K562 (cell line): ENCODE measurements around the gene N4BP2. TPM values are rescaled to one million over a fixed set of nuclear protein-coding genes. Genes with fewer than 3 reads are reported as not detected.
A peak's percentile ranks its signal among the peaks of the same experiment; 100 is the strongest.

ENCODE experiments used
- ATAC-seq: fragments of 200-7000 bp; cut with Tn5 transposase; 3 replicates; pipeline ENCODE4 v1.9.1; 2020; ENCODE audit warnings: moderate library complexity
- BruUV-seq: library from RNA; stranded (reverse); fragments of 400-500 nt; replicated peaks from 2 replicates; lab custom pipeline; 2021; lab: Mats Ljungman, UMichigan
- CTCF ChIA-PET: fragments of 300-600 bp; formaldehyde crosslinking; extraction: SDS; loops from one replicate; lab custom pipeline; 2021; ENCODE audit warnings: low intra/inter-chr PET ratio; lab: Yijun Ruan, JAX
- POLR2A ChIA-PET: fragments of 300-600, 350-650 bp; sonication (Branson Sonifier 250); formaldehyde crosslinking; extraction: SDS; loops from one replicate; lab custom pipeline; 2021; ENCODE audit warnings: antibody characterized with exemption, inconsistent platforms; lab: Yijun Ruan, JAX
- DNase-seq, 4 experiments: peaks; one replicate each; pipeline versions ENCODE4 v3.0.0 to v3.0.0-alpha.2; 2011 to 2018; ENCODE audit warnings: low spot score in 3 of 4, mixed read lengths in 3 of 4; ENCODE audit errors: extremely low read depth in 1 of 4
- FAIRE-seq: peaks from 2 replicates; lab custom pipeline; 2011; peaks lifted over from hg19 to GRCh38; lab: Jason Lieb, UNC
- H2AFZ ChIP-seq: 2 replicates; pipeline ENCODE4 v1.6.0; 2011; ENCODE audit warnings: low read depth, low read length, control low read depth, inconsistent platforms
- H3K27ac ChIP-seq: fragments of 200-600 bp; 3 replicates; pipeline ENCODE4 v1.8.0; 2011; ENCODE audit warnings: low read depth, mild to moderate bottlenecking, control low read depth, inconsistent platforms, low read length, moderate library complexity, mixed read lengths; ENCODE audit errors: extremely low read depth
- H3K27me3 ChIP-seq, 2 experiments: fragments of 300-600 bp in 1 of 2; 2 replicates in 1 of 2; 3 replicates in 1 of 2; pipeline versions ENCODE4 v1.6.0 to v1.8.0; 2011; ENCODE audit warnings: inconsistent platforms in 2 of 2, low read length in 2 of 2, mild to moderate bottlenecking in 1 of 2, mixed read lengths in 1 of 2, moderate library complexity in 1 of 2; ENCODE audit not compliant: control insufficient read depth in 2 of 2, insufficient read depth in 2 of 2
- H3K36me3 ChIP-seq: fragments of 300-600 bp; 3 replicates; pipeline ENCODE4 v1.8.0; 2011; ENCODE audit warnings: mild to moderate bottlenecking, low read length, inconsistent platforms; ENCODE audit not compliant: control insufficient read depth, insufficient read depth
- H3K4me1 ChIP-seq, 2 experiments: fragments of 200-600 bp in 1 of 2; replicated peaks in 1 of 2; 2 replicates in 1 of 2; 3 replicates in 1 of 2; pipeline versions ENCODE4 v1.5.1 to v1.8.0; 2011; ENCODE audit warnings: inconsistent platforms in 2 of 2, low read length in 2 of 2, mild to moderate bottlenecking in 1 of 2, mixed read lengths in 1 of 2, moderate library complexity in 1 of 2; ENCODE audit not compliant: control insufficient read depth in 2 of 2, insufficient read depth in 2 of 2
- H3K4me2 ChIP-seq: 2 replicates; pipeline ENCODE4 v1.6.1; 2011; ENCODE audit warnings: low read length, control low read depth, inconsistent platforms, mixed read lengths; ENCODE audit not compliant: insufficient read depth
- H3K4me3 ChIP-seq: fragments of 200-600 bp; sonication (generic), shearing (Covaris generic); 2 replicates; pipeline ENCODE4 v1.5.1; 2016; ENCODE audit warnings: control low read depth, inconsistent platforms
- H3K79me2 ChIP-seq: fragments of 200-600 bp; 3 replicates; pipeline ENCODE4 v1.8.0; 2011; ENCODE audit warnings: low read length, inconsistent platforms; ENCODE audit not compliant: control insufficient read depth, insufficient read depth
- H3K9ac ChIP-seq, 2 experiments: 2 replicates each; pipeline versions ENCODE4 v1.6.0 to v1.6.1; 2011; ENCODE audit warnings: low read depth in 2 of 2, low read length in 2 of 2, control low read depth in 1 of 2, inconsistent platforms in 1 of 2, mild to moderate bottlenecking in 1 of 2, mixed read lengths in 1 of 2; ENCODE audit not compliant: insufficient read depth in 1 of 2
- H3K9me1 ChIP-seq: one replicate; pipeline ENCODE4 v1.6.0; 2011; ENCODE audit warnings: inconsistent platforms, mild to moderate bottlenecking, low read length, moderate library complexity; ENCODE audit not compliant: control insufficient read depth, insufficient read depth
- H3K9me3 ChIP-seq: replicated peaks from 2 replicates; pipeline ENCODE4 v1.5.1; 2011; ENCODE audit warnings: low read depth, low read length, inconsistent platforms; ENCODE audit not compliant: control insufficient read depth, insufficient read depth
- H4K20me1 ChIP-seq: replicated peaks from 2 replicates; pipeline ENCODE4 v1.6.1; 2011; ENCODE audit warnings: low read length, inconsistent platforms, mixed read lengths; ENCODE audit not compliant: control insufficient read depth, insufficient read depth
- ARNT ChIP-seq, 2 experiments: fragments of 450-650 bp; IDR thresholded peaks; 2 replicates each; pipeline ENCODE4 v1.6.1; 2016; ENCODE audit warnings: mild to moderate bottlenecking in 1 of 2
- CC2D1A ChIP-seq: fragments of 450-650 bp; IDR thresholded peaks from 2 replicates; pipeline ENCODE4 v1.6.1; 2017; ENCODE audit warnings: mild to moderate bottlenecking
- CREB1 ChIP-seq, 2 experiments: sonication (generic) in 1 of 2; formaldehyde crosslinking in 1 of 2; IDR thresholded peaks; 2 replicates each; pipeline versions ENCODE4 v1.6.1 to v1.8.0; 2012 to 2022; ENCODE audit warnings: inconsistent platforms in 1 of 2, mild to moderate bottlenecking in 1 of 2, missing genetic modification reagents in 1 of 2, moderate library complexity in 1 of 2
- DACH1 ChIP-seq: fragments of 450-650 bp; IDR thresholded peaks from 2 replicates; pipeline ENCODE4 v1.6.1; 2018; ENCODE audit not compliant: partially characterized antibody
- ESRRB ChIP-seq: fragments of 250-450 bp; sonication (Bioruptor Pico); IDR thresholded peaks from 2 replicates; pipeline ENCODE4 v1.5.0; 2020; ENCODE audit warnings: mild to moderate bottlenecking, moderate library complexity, borderline replicate concordance
- GATA2 ChIP-seq: sonication (generic); formaldehyde crosslinking; IDR thresholded peaks from 2 replicates; pipeline ENCODE4 v1.4.0; 2020; ENCODE audit warnings: mild to moderate bottlenecking, missing genetic modification reagents
- HDGF ChIP-seq: fragments of 450-650 bp; IDR thresholded peaks from 2 replicates; pipeline ENCODE4 v1.6.1; 2016
- ILK ChIP-seq: fragments of 450-650 bp; IDR thresholded peaks from 2 replicates; pipeline ENCODE4 v1.6.1; 2016; ENCODE audit warnings: missing genetic modification characterization, low read depth, mild to moderate bottlenecking, missing compliant biosample characterization, moderate library complexity, borderline replicate concordance
- JUNB ChIP-seq: fragments of 450-650 bp; formaldehyde crosslinking; conservative IDR thresholded peaks from 2 replicates; pipeline ENCODE4 v1.4.0; 2020; ENCODE audit warnings: mild to moderate bottlenecking
- JUND ChIP-seq, 2 experiments: IDR thresholded peaks; 2 replicates in 1 of 2; 3 replicates in 1 of 2; pipeline ENCODE4 v1.6.1; 2011; ENCODE audit warnings: borderline replicate concordance in 2 of 2, low read depth in 2 of 2, low read length in 2 of 2, improper control_type of control experiment in 1 of 2, missing biosample characterization in 1 of 2, missing genetic modification characterization in 1 of 2, missing genetic modification reagents in 1 of 2
- KAT2B ChIP-seq: IDR thresholded peaks from one replicate; pipeline ENCODE4 v1.6.1; 2012; ENCODE audit warnings: low read depth, mild to moderate bottlenecking, control low read depth, inconsistent platforms, low read length, moderate library complexity
- LEF1 ChIP-seq: fragments of 450-650 bp; IDR thresholded peaks from 2 replicates; pipeline ENCODE4 v1.6.1; 2016; ENCODE audit warnings: mild to moderate bottlenecking
- MECOM ChIP-seq: fragments of 250-450 bp; sonication (Bioruptor Pico); IDR thresholded peaks from 2 replicates; pipeline ENCODE4 v1.8.0; 2022; ENCODE audit warnings: inconsistent platforms
- MTA2 ChIP-seq: fragments of 450-650 bp; IDR thresholded peaks from 2 replicates; pipeline ENCODE4 v1.6.1; 2016; ENCODE audit warnings: low read depth
- RBM17 ChIP-seq: fragments of 200-400 bp; formaldehyde crosslinking; IDR thresholded peaks from 2 replicates; pipeline ENCODE4 v1.6.1; 2017; ENCODE audit warnings: low read depth, mild to moderate bottlenecking, low read length, borderline replicate concordance
- YY1 ChIP-seq, 3 experiments: IDR thresholded peaks; 2 replicates each; pipeline ENCODE4 v1.6.1; 2011; ENCODE audit warnings: low read length in 2 of 3, mild to moderate bottlenecking in 2 of 3, moderate library complexity in 2 of 3, borderline replicate concordance in 1 of 3, control low read depth in 1 of 3, low read depth in 1 of 3; ENCODE audit not compliant: insufficient read depth in 3 of 3, insufficient replicate concordance in 2 of 3, control insufficient read depth in 1 of 3, insufficient read length in 1 of 3; ENCODE audit errors: extremely low read depth in 1 of 3
- ZNF444 ChIP-seq: fragments of 250-450 bp; sonication (Bioruptor Pico); IDR thresholded peaks from 2 replicates; pipeline ENCODE4 v1.4.0; 2020; ENCODE audit warnings: mild to moderate bottlenecking, moderate library complexity
- ZNF695 ChIP-seq: fragments of 450-650 bp; formaldehyde crosslinking; IDR thresholded peaks from 2 replicates; pipeline ENCODE4 v1.4.0; 2020; ENCODE audit warnings: mild to moderate bottlenecking, moderate library complexity
- WGBS: fragments of 100-300 bp; shearing (Covaris generic); methylation state at CpG from one replicate; pipeline ENCODE4 v1.1.6; 2016; ENCODE audit warnings: low coverage, mixed read lengths; ENCODE audit not compliant: insufficient coverage; ENCODE audit errors: missing lambda C conversion rate; 5-methylcytosine and 5-hydroxymethylcytosine counted together
- in situ Hi-C: fragments of 300-500 bp; cut with MboI; formaldehyde crosslinking; loops from 4 replicates; pipeline ENCODE4 v1.15.0; 2018; ENCODE audit warnings: inconsistent platforms, mixed read lengths
- intact Hi-C: fragments of 100-400 bp; cut with micrococcal nuclease; formaldehyde crosslinking; loops from 2 replicates; pipeline ENCODE4 v1.14.2; 2022
- polyA plus RNA-seq, 8 experiments: library from polyadenylated mRNA; depleted of rRNA in 4 of 8; stranded (reverse) in 5 of 8; unstranded in 3 of 8; fragments of >200 nt; fragmentation: Nextera tagmentation in 2 of 8; fragmentation: Illumina TruSeq in 1 of 8; extraction: Ambion mirVana in 2 of 8; extraction: Trizol in 1 of 8; gene quantifications; 2 replicates each; pipeline versions ENCODE4 v1.2.1 to v1.2.3, GENCODE V29; 2011 to 2014; ENCODE audit warnings: inconsistent platforms in 1 of 8, missing spikeins in 1 of 8
- total RNA-seq, 7 experiments: library from RNA; depleted of rRNA in 6 of 7; stranded (reverse); fragments of >200 nt in 6 of 7; fragmentation: Illumina TruSeq in 2 of 7; extraction: Trizol in 2 of 7; gene quantifications; 2 replicates each; pipeline versions ENCODE4 v1.2.1 to v1.2.3, GENCODE V29; 2011 to 2021; ENCODE audit warnings: low replicate concordance in 1 of 7
- TF ChIP-seq, protein P1 (sequence below): sonication (generic); formaldehyde crosslinking; IDR thresholded peaks from 2 replicates; pipeline ENCODE4 v1.8.0; 2022; ENCODE audit warnings: missing genetic modification reagents, mild to moderate bottlenecking, borderline replicate concordance
- TF ChIP-seq, protein P2 (sequence below), 2 experiments: fragments of 450-650 bp; conservative IDR thresholded peaks; 2 replicates each; pipeline ENCODE4 v1.6.1; 2017; ENCODE audit warnings: mild to moderate bottlenecking in 2 of 2, moderate library complexity in 2 of 2

N4BP2 gene
- total and polyA plus RNA-seq, 9 of the 15 experiments (the other 6 are each of a cell fraction or from before 2014, with no cell fraction given): 2.7 to 12.6 (median 7.6) TPM

DNA sequence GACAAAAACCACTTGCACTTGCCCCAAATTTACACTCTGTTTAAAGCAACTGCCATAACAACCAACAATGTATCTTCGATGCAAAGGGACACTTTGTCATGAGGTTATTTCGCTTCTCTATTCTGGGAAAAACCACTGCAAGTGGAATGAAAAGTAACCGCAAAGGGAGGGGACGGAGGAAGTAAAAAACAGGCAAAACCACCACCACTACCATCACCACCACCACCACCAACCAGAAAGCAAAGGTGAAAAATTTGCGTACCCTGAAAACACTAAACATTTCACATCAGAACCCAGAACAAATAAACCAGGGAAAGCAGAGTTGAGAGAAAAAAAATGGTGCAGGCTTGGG, 1.2 kb upstream of the N4BP2 start:
- H3K9me1 ChIP-seq: no peaks in the 10 kb centered on the region
- intact Hi-C loops (loop anchor here (1.0 to 10.0 kb wide), 5 partner anchors 67 to 459 kb away; partner anchors contain the start of gene PDS5A), in situ Hi-C loops (no loop called here)
- peak overlapping the region; percentile 84 for H3K4me2 ChIP-seq
- peak overlapping the region; percentile 83 for H2AFZ ChIP-seq
- peak overlapping the region; percentile 96 to 98 for H3K9ac ChIP-seq
- peaks cover 12 to 28% of the 10 kb centered on the region in 2 experiments for H3K4me1 ChIP-seq
- POLR2A ChIA-PET: interaction anchor here (0.6 to 1.9 kb wide), 14 partner anchors 11 to 586 kb away, joined by 3 to 8 read pairs (median 4); no protein-coding TSS in a partner anchor
- ATAC-seq (no peak), FAIRE-seq (peak; percentile 70), DNase-seq (peak in 2 of 4 experiments; percentile 46 to 74)
- H3K36me3 ChIP-seq: no peaks in the 10 kb centered on the region
- CTCF ChIA-PET: interaction anchor here (1.5 kb wide), 1 partner anchor 254 kb away, joined by 7 read pairs; no protein-coding TSS in a partner anchor
- H3K9me3 ChIP-seq: no peaks in the 10 kb centered on the region
- H3K27me3 ChIP-seq: no peaks in the 10 kb centered on the region
- peaks cover 33% of the 10 kb centered on the region for H3K79me2 ChIP-seq
- H3K27ac ChIP-seq: peak overlapping the region; percentile 98
- H3K4me3 ChIP-seq: peak overlapping the region; percentile 63
- BruUV-seq: TSS peak; percentile 63
- WGBS: 0% methylated on average over 5 of the region's 5 CpGs
- peaks cover 3% of the 10 kb centered on the region; the same call in 1 of the 2 replicates for H4K20me1 ChIP-seq
- no peak for TF ChIP-seq HDGF
- TF ChIP-seq ILK (tag): no peak
- peak; percentile 62; the same call in 1 of the 2 replicates for TF ChIP-seq CC2D1A
- peak; percentile 22 to 76; a peak in 1 of 4 replicates for TF ChIP-seq ARNT (IDR thresholded peaks at IDR 0.05)
- TF ChIP-seq JUNB (CRISPR knock-in tag): no peak
- TF ChIP-seq MTA2: peak; percentile 48; the same call in 1 of the 2 replicates
- TF ChIP-seq LEF1: peak; percentile 65; the same call in 1 of the 2 replicates
- no peak for TF ChIP-seq CREB1 (IDR thresholded peaks at IDR 0.05)
- TF ChIP-seq CREB1 (CRISPR knock-in tag; IDR thresholded peaks at IDR 0.05): no peak
- no peak for TF ChIP-seq YY1 (IDR thresholded peaks at IDR 0.05; ENCODE audit: borderline replicate concordance in 1 of 3, control insufficient read depth in 1 of 3, extremely low read depth in 1 of 3, insufficient read depth in 3 of 3, insufficient read length in 1 of 3, insufficient replicate concordance in 2 of 3, low read depth in 1 of 3, low read length in 2 of 3)
- TF ChIP-seq RBM17: no peak
- TF ChIP-seq, protein P1, sequence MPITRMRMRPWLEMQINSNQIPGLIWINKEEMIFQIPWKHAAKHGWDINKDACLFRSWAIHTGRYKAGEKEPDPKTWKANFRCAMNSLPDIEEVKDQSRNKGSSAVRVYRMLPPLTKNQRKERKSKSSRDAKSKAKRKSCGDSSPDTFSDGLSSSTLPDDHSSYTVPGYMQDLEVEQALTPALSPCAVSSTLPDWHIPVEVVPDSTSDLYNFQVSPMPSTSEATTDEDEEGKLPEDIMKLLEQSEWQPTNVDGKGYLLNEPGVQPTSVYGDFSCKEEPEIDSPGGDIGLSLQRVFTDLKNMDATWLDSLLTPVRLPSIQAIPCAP (CRISPR knock-in tag): no peak
- TF ChIP-seq ZNF444 (CRISPR knock-in tag): no peak
- TF ChIP-seq, protein P2, sequence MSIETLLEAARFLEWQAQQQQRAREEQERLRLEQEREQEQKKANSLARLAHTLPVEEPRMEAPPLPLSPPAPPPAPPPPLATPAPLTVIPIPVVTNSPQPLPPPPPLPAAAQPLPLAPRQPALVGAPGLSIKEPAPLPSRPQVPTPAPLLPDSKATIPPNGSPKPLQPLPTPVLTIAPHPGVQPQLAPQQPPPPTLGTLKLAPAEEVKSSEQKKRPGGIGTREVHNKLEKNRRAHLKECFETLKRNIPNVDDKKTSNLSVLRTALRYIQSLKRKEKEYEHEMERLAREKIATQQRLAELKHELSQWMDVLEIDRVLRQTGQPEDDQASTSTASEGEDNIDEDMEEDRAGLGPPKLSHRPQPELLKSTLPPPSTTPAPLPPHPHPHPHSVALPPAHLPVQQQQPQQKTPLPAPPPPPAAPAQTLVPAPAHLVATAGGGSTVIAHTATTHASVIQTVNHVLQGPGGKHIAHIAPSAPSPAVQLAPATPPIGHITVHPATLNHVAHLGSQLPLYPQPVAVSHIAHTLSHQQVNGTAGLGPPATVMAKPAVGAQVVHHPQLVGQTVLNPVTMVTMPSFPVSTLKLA (conservative IDR thresholded peaks at IDR 0.05): peak in 1 of 2 experiments; percentile 51; a peak in 1 of 4 replicates
- TF ChIP-seq KAT2B: no peak
- TF ChIP-seq MECOM (CRISPR knock-in tag): no peak
- no peak for TF ChIP-seq DACH1
- no peak for TF ChIP-seq GATA2 (CRISPR knock-in tag)
- TF ChIP-seq ESRRB (CRISPR knock-in tag): no peak
- no peak; the same call in 1 of the 2 replicates for TF ChIP-seq JUND (IDR thresholded peaks at IDR 0.05; ENCODE audit: borderline replicate concordance, low read depth, low read length)
- TF ChIP-seq JUND (tag; IDR thresholded peaks at IDR 0.05; ENCODE audit: borderline replicate concordance, low read depth, low read length): peak; percentile 51; the same call in 1 of the 3 replicates
- no peak for TF ChIP-seq ZNF695 (CRISPR knock-in tag)
